Anterior cingulate cortex (tissue), 58 donors: ENCODE results near the gene SMTNL1.

ENCODE experiments used
- DNase-seq, 58 donors: peaks; one replicate each; lab custom pipeline; 2025; lab: John Stamatoyannopoulos, UW

SMTNL1 gene

GRCh38 chr11:57542582-57542981 is 5.2 kb downstream of the SMTNL1 start:
- DNase-seq = no peak

- no peak for DNase-seq
Measured at GRCh38 chr11:57543593-57543992, 6.2 kb downstream of the SMTNL1 start.

- no peak for DNase-seq
Measured at GRCh38 chr11:57544566-57544965, 7.2 kb downstream of the SMTNL1 start.

GRCh38 chr11:57545883-57546282 is 8.5 kb downstream of the SMTNL1 start:
- no peak for DNase-seq

- no peak for DNase-seq
Measured at GRCh38 chr11:57546451-57546850, 9.1 kb downstream of the SMTNL1 start.

- no peak for DNase-seq
Measured at GRCh38 chr11:57546869-57547475, 9.6 kb downstream of the SMTNL1 start.

GRCh38 chr11:57547854-57548377 is 10.5 kb downstream of the SMTNL1 start:
- no peak for DNase-seq

- DNase-seq = no peak
Measured at GRCh38 chr11:57549983-57550382, 12.6 kb downstream of the SMTNL1 start.

- no peak for DNase-seq
Measured at GRCh38 chr11:57551941-57552340, 14.5 kb downstream of the SMTNL1 start.

GRCh38 chr11:57552479-57552878 is 15.1 kb downstream of the SMTNL1 start:
- no peak for DNase-seq

- no peak for DNase-seq
Measured at GRCh38 chr11:57555393-57555792, 18.0 kb downstream of the SMTNL1 start.

- no peak for DNase-seq
Measured at GRCh38 chr11:57556041-57556440, 18.6 kb downstream of the SMTNL1 start.

- no peak for DNase-seq
Measured at GRCh38 chr11:57560146-57560545, 22.8 kb downstream of the SMTNL1 start.

GRCh38 chr11:57562596-57562995 is 25.2 kb downstream of the SMTNL1 start:
- DNase-seq = no peak

- peak in 13 of 58 donors; percentile 1 to 76 (median 21) for DNase-seq
Measured at GRCh38 chr11:57566005-57566904, 28.9 kb downstream of the SMTNL1 start.

GRCh38 chr11:57566905-57567514 is 29.6 kb downstream of the SMTNL1 start:
- DNase-seq = peak in 10 of 58 donors; percentile 34 to 65 (median 52)

GRCh38 chr11:57567515-57568329 is 30.3 kb downstream of the SMTNL1 start, which contains the start of gene UBE2L6:
TSS of gene UBE2L6 (minus strand) at chr11:57567672. CDS start at chr11:57567611, 61 bp downstream.
- peak in 56 of 58 donors; percentile 26 to 84 (median 68) for DNase-seq

- DNase-seq = peak in 19 of 58 donors; percentile 38 to 87 (median 66)
Measured at GRCh38 chr11:57568330-57568766, 31.0 kb downstream of the SMTNL1 start.

GRCh38 chr11:57571606-57572005 is 34.2 kb downstream of the SMTNL1 start:
- no peak for DNase-seq

GRCh38 chr11:57574061-57574460 is 36.7 kb downstream of the SMTNL1 start:
- DNase-seq = no peak
